NCI-H1048 (cell line): ENCODE data around the gene CASS4.

ENCODE experiments used
- DNase-seq: peaks from one replicate; lab custom pipeline; 2025; lab: John Stamatoyannopoulos, UW

CASS4 gene

GRCh38 chr20:56445130-56445529 is 33.1 kb downstream of the CASS4 start:
- no peak for DNase-seq

GRCh38 chr20:56445540-56445939 is 33.5 kb downstream of the CASS4 start:
- no peak for DNase-seq

GRCh38 chr20:56447227-56447626 is 35.2 kb downstream of the CASS4 start:
- no peak for DNase-seq

GRCh38 chr20:56449459-56449858 is 37.4 kb downstream of the CASS4 start:
- DNase-seq, result no peak

GRCh38 chr20:56451056-56451765 is 39.2 kb downstream of the CASS4 start:
- DNase-seq, result no peak

GRCh38 chr20:56453352-56453751 is 41.3 kb downstream of the CASS4 start:
- DNase-seq, result no peak

- no peak for DNase-seq
These were observed 42.7 kb downstream of the CASS4 start for GRCh38 chr20:56454754-56455153.

- DNase-seq, result no peak
These were observed 46.3 kb downstream of the CASS4 start for GRCh38 chr20:56458206-56458821.

GRCh38 chr20:56460459-56460858 is 48.4 kb downstream of the CASS4 start:
- DNase-seq, result no peak

- no peak for DNase-seq
These were observed 49.5 kb downstream of the CASS4 start for GRCh38 chr20:56461576-56461975.

- DNase-seq, result no peak
These were observed 51.4 kb downstream of the CASS4 start for GRCh38 chr20:56463428-56463827.

GRCh38 chr20:56465997-56466396 is 53.9 kb downstream of the CASS4 start:
- DNase-seq, result no peak

- no peak for DNase-seq
These were observed 55.9 kb downstream of the CASS4 start for GRCh38 chr20:56467968-56468315.

GRCh38 chr20:56468316-56469076 is 56.4 kb downstream of the CASS4 start, which contains the start of gene RTF2:
Gene RTF2, plus strand, starts transcription at chr20:56468627. Its CDS starts 71 bp downstream, at chr20:56468698.
- DNase-seq, result peak; percentile 85

GRCh38 chr20:56469077-56469449 is 57.0 kb downstream of the CASS4 start:
- no peak for DNase-seq

- DNase-seq, result no peak
These were observed 71.9 kb downstream of the CASS4 start for GRCh38 chr20:56483970-56484369.

- DNase-seq, result no peak
These were observed 75.2 kb downstream of the CASS4 start for GRCh38 chr20:56487216-56487615.

- no peak for DNase-seq
These were observed 76.5 kb downstream of the CASS4 start for GRCh38 chr20:56488566-56488965.

- DNase-seq, result no peak
These were observed 89.1 kb downstream of the CASS4 start for GRCh38 chr20:56501116-56501515.

- DNase-seq, result no peak
These were observed 91.9 kb downstream of the CASS4 start for GRCh38 chr20:56503916-56504315.

- no peak for DNase-seq
These were observed 92.4 kb downstream of the CASS4 start for GRCh38 chr20:56504373-56505005.

- DNase-seq, result no peak
These were observed 94.0 kb downstream of the CASS4 start for GRCh38 chr20:56506103-56506502.
